GM21825 (cell line): ENCODE measurements around the gene NINJ1.
"Not testable (repeated sequence)": the region's sequence is repeated elsewhere in the genome, so short reads cannot be mapped to it uniquely, and the experiment has no call there.

Experiments
- ATAC-seq: cut with Tn5 transposase; IDR thresholded peaks from one replicate; pipeline ENCODE4 v1.9.1; 2021; ENCODE audit warnings: mild to moderate bottlenecking, moderate library complexity; ENCODE audit not compliant: unreplicated experiment

The NINJ1 gene

DNA sequence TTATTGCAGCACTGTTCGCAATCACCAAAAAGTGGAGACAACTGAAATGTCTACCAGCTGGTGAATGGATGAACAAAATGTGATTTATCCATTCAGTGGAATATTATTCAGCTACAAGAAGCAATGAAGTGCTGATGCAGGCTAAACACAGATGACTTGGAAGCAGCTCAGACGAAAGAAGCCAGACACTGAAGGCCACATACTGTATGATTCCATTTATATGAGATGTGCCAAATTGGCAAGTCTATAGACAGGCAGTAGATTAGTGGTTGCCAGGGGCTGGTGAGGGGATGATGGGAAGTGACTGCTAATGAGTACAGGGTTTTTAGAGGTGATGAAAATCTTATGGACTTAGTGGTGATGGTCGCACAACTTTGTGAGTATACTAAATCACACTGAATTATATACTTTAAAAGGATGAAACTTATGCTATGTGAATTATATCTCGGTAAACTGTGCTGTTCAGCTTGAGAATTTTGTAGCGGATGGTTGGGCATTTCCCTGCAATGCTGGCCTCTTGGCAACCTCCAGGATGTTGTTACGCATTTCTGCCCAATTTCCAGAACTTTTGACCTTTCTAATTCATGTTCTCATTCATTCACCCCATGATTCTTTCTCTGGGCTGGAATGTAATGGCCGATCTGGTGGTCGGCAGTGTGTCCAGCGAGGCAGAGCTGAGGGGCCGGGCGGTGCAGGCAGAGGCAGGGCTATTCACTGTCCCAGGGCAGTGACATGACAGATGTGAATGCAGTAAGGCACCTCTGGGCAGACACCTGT is 27.9 kb upstream of the NINJ1 start:
- ATAC-seq = no peak

DNA sequence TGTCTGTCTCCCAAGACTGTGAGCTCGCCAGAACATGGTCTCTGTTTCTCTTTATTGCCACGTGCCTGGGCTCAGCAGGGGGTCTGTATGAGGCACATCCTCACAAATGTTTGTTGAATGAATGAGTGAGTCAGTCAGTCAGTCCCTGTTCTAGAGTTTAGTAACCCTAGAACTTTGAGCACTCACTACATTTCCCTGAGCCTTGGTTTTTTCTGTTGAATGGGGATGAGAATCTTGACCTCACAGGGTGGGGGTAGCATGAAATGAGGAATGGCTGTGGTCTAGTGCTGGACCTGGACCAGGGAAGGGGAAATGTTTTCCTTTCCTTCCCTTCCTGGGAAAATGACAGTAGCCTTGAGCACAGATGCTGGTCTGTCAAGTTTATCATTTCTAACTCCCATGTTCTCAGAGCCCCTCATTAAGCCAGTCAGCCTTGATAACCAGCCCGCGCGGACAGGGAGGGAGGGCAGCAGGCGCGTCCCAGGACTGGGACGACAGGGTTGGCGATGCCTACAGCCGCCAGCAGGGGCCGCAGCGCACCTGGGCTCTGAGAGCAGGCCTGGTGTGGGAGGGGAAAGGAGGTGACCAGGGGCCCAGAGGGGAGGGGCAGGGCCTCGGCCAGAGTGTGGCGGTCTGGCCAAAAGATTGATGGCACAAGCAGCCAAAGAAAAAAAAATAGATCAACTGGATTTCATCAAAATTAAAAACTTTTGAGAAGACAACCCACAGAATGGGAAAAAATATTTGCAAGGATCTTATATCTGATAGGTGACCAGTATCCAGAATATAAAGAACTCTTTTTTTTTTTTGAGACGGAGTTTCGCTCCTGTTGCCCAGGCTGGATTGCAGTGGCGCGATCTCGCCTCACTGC is 25.8 kb upstream of the NINJ1 start:
- peak; percentile 88 for ATAC-seq

DNA sequence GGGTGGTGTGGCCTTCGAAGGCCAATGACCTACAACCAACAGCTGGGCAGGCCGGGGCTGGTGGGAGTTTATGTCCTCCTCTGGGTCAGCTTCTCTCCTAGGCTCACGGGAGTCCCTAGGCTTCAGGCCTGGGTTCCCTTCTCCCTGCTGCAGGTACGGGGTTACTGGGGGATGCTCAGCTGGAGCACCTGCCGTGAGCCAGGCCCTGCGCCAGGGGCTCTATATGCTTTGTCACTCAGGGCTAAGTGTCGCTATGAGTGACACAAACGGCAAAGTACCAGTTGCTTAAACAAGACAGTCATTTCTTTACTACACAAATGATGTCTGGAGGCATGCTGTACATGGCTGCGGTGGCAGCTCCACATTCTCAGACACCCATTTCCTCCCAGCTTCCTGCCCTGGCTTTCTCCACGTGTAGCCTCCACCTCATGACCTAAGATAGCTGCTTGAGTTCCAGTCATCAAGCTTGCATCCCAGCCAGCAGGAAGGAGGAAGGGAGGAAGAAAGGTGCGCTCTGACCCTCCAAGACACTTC is 22.5 kb upstream of the NINJ1 start:
- no peak for ATAC-seq

DNA sequence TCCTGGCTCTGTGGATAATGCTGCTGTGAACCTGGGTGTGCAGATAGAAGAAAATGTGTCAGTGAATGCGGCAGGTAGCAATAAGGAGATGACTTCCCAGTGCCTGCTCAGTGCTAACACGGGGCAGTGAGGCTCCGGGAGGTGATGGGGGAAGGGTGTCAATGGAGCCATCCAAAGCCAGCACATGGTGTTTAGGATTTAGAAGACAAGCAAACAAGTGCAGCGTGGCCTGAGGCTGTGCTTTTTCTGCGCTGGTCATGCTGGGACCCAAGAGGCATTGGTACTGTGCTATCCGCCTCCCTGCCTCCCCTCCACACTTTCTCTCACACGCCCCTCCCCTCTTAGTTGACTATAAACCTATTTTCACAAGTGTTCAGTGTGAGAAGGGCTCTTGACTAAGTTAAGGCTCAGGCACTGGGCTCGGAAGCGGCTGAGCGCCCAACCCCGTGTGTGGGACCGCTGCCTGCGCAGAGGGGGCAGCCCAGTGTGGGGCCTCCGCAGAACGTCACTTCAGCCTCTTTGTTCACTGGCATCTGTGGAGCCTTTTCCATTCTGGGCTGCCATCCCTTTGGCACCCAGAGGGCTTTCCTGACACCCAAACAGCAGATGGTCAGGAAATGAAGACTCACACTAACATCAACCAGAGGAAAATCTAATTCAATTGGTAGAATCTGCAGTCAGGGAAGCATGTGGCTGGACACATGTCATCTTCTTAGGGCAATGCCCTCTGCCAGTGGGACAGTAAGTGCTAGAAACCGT is 21.8 kb upstream of the NINJ1 start:
- no peak for ATAC-seq

DNA sequence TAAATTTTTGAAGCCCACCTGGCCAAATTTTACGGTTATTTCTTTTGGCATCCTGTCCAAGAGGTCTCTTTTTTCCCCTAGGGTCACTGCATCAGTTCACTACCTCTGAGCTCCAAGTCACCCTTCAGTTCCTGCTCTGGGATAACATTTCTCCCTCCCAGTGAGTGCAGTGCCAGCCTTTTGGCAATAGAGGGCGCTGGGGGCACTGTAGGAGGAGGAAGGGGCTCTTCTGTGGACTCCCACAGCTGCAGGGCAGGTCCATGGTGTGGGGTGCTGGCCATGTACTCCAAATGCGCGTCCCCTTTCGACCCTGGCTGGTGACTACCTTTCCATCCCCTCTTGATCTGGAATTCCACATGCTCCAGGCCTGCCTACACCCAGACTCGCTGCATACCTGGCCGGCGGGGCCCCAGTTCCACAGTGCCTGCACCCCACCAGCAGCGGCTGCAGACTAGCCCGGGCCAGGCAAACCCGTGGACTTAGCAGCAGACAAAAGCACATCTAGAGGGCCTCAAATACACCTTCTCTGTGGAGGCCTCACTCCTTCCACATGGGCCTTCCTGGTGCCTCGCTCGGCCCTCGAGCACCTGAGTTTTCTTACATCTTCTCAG is 20.3 kb upstream of the NINJ1 start:
- ATAC-seq = no peak

DNA sequence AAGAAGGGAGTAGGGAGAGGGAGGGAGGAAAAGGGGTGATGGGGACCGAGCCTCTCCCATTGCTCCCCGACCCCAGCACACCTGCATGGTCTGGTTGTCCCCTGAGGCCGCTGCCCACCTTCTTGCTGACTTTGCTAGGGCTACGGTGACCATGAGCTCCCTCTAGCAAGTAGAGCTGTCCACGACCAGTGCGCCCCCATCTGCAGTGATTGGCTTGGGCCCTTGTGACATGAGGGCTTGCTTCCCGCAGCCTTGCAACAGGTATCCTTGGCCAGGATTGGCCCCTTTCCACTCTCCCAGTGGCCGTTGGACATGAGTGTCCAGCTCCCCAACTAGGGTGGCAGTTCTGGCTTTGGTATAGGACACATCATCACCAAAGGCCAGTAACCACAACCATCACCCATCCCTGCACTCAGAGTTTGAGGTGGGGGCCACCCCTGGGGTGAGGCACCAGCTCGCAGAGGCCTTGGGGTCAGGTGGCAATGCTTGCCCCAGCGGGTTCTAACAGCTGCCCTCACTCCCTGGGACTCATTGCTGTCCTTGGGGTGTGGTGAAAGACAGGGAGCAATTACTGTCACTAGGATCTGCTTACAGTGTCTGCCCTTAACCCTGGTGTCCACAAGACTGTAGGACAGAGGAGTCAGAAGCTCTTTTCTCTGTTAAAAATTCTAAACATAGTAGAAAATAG is 17.2 kb upstream of the NINJ1 start:
- no peak for ATAC-seq

DNA sequence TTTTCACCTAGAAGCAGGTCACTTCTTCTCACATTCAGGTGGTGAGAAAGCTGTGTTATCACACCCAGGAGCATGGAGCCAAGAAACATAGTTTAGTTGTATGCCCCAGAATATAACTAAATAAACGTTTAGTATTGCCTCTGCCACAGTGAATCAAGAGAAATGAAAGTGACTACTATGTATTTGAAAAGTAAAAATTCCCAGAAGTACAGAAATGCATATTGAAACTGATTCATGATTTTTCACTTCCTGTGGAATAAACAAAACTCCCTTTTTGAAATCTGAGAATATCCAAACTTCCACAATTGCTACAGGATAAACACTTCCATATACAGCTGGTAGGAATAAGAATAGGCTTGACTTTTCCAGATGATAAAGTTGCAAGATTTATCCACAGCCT is 15.3 kb upstream of the NINJ1 start:
- no peak for ATAC-seq

DNA sequence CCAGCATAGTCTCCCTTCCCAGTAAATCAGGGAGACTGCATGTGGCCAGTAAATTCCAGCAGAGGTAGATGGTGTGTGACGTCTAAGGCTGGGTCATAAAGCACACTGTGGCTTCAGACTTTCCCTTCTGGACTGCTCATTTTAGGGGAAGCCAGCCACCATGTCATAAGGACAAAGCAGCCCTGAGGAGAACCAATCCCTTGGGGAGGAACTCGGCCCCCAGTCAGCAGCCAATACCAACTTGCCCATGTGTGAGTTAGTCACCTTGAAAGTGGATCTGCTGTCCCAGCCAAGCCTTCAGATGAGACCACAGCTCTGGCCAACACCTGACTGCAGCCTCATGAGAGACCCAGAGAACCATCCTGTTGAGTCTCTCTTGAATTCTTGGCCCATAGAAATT is 14.7 kb upstream of the NINJ1 start:
- no peak for ATAC-seq

DNA sequence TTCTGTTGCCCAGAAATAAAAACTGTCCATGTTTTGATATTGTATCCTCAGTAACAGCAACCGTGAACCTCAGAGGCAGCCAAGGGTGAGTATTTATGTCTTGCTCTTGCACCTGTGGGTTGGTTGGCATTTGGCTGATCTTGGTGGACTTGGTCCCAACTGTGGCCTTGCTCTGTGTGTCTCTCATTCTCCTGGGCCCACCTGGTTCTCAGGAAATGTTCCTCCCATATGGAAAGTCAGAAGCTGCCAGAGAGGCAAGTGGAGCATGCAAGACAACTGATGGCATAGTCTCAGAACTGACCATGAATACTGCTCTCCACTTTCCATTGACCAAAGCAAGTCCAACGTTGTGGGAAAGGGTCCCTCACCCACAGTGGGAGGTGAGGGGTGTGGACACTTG is 13.6 kb upstream of the NINJ1 start:
- no peak for ATAC-seq

DNA sequence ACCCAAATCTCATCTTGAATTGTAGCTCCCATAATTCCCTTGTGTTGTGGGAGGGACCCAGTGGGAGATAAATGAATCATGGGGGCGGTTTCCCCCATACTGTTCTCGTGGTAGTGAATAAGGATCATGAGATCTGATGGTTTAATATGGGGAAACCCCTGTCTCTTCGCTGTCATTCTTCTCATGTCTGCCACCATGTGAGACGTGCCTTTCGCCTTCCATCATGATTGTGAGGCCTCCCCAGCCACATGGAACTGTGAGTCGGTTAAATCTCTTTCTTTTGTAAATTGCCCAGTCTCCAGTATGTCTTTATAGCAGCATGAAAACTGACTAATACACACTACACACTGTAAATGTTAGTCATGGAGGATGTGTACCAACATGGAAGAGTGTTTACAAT is 12.6 kb upstream of the NINJ1 start:
- not testable (repeated sequence) for ATAC-seq

DNA sequence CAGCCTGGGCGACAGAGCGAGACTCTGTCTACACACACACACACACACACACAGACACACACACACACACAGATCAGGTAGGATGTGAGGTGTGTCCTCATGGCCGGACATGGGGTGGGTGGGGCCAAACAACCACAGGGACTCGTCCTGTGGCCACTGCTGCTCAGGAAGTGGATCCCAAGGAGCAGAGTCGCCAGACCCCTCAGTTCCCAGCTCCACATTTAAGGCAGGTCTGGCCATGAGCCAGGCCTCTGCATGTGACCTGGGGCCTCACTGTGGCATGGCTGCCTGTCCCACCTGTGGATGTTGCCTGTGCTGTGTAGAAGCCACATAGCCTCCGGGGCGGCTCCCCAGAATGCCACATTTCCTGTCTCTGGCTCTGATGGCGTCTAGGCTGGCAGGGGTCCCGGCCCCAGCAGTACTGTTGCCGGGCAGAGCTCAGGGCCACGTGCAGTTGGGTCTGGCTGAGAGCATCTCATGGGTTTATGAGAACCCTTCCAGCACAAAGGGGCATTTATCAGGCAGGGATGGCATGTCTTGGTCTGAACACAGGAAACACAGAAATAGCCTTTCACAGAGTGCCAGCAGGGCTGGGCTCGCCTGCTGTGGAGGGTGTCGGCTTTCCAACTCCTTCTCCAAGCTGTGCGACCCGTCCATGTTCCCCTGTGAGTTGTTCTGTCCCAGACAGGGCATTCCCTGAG is 9.9 kb upstream of the NINJ1 start:
- ATAC-seq = no peak

DNA sequence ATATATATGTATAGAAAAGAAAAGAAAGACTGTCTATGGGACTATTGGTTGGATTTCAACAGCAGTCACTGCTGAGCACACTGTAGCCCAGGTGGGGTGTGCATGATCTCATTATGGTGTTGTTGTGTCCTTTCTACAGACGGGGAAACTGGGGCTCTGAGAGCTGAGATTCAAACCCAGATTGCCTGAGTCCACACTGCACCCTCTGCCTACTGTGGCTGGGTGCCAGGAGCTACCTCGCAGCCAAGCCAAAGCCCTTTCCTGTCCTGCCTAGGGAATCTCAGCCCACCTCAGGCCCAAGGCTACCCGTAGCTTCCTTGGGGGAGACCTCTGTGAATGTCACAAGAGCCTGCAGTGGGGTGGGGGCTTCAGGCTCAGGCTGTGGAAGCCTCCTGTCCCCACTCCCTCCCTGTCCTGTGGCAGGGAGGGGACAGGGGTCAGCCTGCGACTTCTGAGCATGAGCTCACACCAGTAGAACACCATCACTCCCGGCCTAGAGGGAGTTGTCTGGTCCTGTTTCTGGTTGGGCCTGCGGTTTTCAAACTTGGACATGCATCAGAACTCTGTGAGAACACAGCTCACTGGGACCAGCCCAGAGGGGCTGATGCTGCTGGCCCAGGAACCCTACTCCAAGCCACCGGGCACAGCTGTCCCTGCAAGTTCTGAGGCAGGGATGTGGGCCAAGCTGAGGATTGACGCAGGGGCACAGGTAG is 7.9 kb upstream of the NINJ1 start:
- no peak for ATAC-seq

DNA sequence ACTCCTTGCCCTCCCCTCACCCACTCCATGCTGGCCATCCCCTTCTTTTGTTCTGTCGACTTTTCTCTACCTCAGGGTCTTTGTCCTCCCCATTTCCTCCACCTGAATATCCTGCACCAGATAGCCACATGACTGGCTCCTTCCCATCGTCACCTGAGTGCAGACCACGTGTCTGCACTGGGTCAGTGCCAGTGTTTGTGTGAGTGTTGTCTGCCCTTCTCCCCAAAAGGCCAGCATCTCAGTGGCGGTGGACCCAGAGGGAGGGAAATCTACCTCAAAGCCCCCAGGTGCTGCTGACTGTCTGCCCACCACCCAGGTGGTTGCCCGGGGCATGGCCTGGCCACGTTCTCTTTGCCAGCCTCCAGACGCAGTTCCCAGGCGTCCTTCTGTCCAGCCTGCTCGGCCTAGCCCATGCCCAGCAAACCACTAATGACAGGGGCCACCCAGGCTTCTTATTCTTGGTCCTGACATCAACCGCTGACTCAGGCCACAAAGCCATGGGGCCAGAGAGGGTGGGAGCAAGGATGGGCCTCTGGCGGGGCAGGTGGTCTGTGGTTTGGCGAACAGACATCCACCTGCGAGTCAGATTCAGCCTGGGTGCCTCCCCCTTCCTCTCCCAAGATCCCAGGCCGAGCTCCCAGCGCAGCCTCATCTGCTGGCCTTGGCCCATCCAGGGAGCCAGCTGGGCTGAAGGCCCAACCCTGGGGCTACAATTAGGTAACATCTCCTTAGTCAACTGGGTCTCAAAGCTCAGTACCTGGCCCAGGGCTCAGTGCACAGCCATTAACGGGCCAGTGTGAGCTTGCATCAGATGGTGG is 5.5 kb upstream of the NINJ1 start:
- ATAC-seq = no peak

DNA sequence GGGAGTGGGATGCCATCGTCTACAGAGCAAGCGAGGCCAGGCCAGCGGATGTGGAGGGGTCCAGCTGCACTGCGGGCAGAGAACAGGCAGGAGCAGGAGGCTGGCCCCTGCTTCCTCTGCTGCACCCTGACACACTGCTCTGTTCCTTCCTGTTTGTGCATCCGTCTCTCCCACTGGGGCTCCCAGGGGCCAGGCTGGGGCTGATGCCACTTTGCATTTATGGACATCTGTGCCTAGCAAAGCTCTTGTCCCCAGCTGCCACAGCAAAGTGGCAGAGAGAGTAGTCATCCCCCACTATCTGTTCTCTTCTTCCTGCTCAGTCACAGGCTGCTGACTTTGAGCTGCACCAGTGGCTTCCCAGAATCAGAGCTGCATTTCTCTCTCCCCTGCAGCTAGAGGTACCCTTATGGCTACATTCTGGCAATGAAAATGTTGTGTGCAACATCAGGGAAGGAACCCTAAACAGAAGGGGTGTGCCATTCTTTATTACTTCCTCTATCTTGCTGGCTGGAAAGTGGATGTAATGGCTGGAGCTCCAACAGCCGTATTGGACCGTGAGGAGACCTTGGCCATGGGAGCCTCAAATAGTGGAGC is 4.2 kb upstream of the NINJ1 start:
- ATAC-seq = no peak

DNA sequence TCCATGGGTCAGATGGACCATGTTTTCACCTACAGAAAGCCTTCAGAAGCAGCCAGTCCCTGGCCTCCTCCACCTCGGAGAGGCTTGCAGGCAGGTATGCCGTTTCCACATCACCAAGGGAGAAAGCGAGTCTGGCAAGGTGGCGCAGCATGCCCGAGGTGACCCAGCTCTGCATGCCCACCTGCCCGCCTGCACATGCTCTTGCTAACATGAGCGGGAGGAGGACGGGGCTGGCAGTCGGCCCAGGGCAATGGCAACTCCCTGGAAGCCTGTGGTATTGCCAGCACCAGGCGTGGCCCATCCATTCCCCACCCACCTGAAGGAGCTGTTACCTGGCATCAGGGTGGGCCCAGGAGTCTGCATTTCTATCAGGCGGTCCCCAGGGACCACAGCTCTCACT is 3.3 kb upstream of the NINJ1 start:
- ATAC-seq = no peak

DNA sequence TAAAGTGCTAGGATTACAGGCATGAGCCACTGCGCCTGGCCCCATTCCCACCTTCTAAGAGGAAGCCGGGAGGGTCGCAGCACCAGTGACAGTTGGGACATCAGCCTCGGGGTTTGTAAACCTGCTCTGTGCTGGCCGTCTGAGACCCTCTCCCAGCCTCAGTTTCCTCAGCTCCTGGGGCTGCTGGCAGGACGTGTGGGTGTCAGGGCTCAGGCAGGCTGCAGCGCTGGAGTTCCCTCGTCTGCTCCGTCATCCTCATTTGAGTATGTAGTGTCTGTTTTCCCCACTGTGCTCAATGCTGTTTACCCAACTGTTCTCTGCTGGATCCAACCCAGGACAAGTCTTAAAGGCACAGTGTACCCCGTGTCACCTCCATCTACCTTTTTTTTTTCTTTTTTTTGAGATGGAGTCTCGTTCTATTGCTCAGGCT is 2.0 kb upstream of the NINJ1 start:
- ATAC-seq = no peak

DNA sequence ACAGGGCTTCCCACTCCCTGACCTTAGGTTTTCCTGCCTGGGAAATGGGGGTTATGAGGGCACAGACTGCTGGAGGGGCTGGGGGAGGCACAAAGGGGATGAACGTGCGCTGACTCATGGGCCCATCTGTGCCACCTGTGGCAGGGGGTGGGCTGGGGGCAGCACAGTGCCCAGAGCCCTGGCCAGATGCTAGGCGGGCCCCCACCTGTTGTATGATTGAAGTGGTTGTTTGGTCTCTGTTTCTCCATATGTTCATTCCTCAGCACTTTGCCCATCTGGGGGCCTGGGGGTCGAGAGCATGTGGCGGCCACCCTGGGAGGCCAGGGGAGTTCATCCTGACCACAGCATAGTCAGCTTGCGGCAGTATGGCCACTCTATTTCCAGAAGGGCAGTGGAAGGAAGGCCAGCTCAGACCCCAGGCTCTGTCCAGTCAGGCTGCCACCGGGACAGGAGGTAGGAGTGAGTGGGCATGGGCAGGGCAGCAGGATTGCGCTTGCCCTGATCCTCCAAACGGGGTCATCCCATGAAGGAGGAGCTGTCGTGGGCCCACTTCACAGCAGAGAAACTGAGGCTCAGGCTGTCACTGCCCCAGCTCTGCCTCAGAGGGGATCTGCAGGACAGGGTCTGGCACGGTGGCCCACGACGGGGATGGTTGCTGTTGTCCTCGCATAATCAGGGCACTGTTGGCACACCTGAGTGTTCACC is 841 bp upstream of the NINJ1 start:
- no peak for ATAC-seq
